A172 (cell line): ENCODE data around the gene TMEM108. TPM values are rescaled to one million over a fixed set of nuclear protein-coding genes. Genes with fewer than 3 reads are reported as not detected.

Experiments used
- DNase-seq: peaks from one replicate; pipeline ENCODE4 v3.0.0-alpha.2; 2015; ENCODE audit warnings: low spot score
- total RNA-seq: library from RNA; depleted of rRNA; stranded (reverse); fragments of >200 nt; shearing (Covaris generic); gene quantifications from 2 replicates; pipeline ENCODE4 v1.2.3, GENCODE V29; 2014

TMEM108 gene
- total RNA-seq, 1 experiment from 2014 or later, result not detected

DNA sequence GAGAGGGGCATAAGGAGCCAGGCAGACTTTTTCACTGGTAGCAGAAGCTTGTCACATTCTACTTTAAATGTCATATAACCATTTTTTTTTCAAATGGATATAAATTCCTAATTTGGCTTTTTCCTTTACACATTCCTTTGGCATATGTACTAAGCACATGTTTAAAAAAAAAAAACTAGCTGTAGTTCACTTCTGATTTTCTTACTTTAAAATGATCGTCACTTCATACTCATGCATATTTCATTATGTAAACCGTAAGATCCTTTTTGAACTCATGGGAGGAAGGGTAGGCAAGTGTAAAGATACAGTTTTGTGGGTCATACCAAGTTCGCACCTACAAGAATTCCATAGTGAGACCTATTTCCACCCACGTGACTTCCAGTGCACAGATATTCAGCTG is 316.5 kb downstream of the TMEM108 start:
- DNase-seq, result no peak

DNA sequence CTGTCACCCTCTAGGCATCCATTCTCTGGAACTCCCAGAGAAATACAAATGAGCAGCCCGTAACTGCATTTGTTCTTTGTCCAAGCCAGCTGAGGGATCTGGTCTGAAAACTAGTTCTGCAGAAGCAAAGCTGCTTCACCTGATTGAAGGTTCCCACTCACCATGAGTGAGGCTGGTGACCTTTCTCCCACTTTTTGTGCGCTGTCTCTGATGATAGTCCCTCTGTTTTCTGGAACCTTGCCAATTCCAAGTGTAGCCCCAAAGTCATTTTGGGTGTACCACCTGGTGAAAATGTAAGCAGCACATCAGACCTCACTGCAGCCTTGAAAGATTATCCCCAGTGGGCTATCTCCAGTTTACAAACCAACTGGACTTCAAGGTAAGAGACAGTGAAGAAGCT is 322.3 kb downstream of the TMEM108 start:
- DNase-seq, result no peak

DNA sequence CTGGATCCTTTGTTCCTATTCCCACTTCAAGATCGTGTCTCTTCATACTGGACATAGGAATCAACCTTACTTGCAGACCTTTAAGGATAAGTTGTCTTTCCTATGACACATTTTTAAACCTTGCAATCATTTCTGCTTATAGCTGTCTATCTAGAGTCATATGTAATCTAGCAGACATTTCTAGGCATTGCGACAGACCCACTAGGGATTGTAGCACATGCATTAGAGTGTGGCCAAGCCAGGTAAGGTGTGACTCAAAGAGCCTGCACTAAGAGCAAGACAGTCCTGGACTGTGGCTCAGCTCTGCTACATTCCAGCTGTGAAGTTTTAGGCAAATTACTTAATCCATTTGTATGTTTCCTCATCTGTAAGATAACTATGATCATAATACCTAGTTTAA is 322.8 kb downstream of the TMEM108 start:
- DNase-seq, result no peak

DNA sequence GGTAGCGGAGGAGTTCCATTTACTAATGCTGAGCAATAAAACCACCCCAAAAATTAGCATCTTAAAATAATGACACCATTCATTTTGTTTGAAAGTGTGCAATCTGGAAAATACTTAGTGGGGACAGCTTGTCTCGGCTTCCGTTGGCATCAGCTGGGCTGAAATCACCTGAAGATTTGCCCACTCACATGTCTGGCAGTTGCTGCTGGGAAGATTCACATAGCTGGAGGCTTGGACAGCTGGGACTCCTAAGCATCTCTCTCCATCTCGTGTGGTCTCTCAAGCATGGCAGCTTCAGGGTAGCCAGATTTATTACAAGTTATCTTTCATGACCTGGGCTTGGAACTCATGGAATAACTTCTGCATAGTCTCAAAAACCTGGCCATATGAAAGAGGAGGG is 323.2 kb downstream of the TMEM108 start:
- no peak for DNase-seq

DNA sequence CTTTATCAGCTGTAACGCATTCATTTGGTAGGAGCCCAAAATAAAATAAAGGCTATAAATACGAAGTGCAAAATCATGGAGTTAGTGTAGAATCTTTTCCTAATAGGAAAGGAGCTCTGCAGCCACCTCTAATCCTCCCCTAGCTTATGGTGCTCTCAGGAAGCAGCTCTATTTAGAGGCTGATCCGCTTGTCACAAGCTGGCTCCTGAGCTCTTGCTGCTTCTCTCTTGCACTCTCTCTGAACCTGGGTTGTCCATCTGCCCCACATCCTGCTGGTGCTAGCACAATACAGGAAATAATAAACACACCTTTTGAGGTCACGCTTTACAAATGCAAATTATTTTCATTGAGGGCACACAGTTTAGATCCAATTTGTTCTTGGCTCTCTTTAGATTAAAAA is 324.3 kb downstream of the TMEM108 start:
- no peak for DNase-seq

DNA sequence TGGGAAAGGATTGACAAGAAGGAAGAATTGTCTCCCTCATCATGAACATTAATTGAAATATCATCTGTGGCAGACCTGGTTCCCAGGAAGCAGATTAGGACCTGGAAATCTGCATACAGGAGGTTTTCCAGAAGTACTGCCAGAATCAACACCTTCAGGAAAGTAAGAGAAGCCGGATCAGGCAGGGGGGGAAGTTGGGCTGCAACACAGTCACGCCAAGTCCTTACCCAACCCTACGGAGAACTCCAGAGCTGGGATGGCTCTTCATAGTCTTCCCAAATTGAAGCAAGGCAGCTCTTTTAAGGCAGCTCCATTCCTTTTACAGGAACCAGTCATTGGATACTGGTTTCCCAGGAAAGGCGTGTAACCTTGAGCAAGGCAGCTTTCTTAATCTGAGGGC is 326.5 kb downstream of the TMEM108 start:
- no peak for DNase-seq

DNA sequence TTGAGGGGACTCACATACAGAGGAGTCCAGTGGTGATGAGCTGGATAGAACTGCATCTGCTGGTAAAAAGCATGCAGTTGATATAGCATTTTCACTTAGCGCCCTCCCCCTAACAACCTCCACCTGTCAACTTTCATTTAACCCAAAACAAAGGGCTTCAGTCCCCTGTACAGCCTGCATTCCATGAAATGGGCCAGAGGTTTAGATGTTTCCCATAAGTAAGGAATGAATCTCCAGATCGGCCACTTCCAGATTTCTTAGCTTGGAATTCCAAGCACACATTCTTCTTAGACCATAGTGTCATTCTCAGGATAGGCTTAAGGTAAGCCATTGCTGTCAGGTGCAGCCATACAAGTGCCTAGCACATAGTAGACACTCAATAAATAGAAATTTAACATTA is 328.7 kb downstream of the TMEM108 start:
- DNase-seq, result no peak

DNA sequence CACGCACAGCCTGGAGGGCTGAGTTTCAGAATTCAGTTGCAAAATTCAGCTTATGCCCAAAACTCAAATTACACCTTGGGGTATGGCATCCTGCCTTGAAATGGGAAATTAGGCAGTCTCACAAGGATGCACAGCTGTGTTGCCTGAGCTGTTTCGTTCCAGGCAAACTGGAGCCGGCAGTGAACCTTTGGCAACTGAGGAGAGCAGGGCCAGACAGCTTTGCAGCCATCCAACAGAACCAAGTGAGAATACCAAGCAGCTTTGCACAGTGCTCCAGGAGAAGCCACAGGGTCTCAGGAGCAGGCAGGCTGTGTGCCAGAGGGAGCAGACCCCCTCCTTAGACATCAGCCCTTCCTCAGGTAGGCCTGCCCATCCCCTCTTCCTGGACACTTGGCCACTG is 329.2 kb downstream of the TMEM108 start:
- DNase-seq, result no peak

DNA sequence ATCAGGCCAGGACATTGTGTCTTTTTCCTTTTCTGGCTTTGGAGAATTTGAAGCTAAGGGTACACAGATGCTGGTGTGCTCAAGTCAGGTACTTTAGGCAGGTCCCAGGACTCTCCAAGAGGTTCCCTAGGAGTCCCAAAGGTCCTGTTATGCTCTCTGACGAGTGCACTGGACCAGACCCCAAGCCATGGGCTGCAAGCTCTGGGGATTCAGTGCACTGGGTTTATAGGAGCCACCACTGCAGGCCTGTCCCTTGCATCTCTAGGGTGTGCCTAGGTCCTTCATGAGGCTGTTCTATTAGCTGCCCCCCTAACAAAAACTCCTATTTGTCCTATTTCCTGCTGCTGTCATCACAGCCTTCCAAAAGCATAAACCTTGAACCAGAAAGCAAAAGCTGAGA is 329.8 kb downstream of the TMEM108 start:
- DNase-seq, result no peak

DNA sequence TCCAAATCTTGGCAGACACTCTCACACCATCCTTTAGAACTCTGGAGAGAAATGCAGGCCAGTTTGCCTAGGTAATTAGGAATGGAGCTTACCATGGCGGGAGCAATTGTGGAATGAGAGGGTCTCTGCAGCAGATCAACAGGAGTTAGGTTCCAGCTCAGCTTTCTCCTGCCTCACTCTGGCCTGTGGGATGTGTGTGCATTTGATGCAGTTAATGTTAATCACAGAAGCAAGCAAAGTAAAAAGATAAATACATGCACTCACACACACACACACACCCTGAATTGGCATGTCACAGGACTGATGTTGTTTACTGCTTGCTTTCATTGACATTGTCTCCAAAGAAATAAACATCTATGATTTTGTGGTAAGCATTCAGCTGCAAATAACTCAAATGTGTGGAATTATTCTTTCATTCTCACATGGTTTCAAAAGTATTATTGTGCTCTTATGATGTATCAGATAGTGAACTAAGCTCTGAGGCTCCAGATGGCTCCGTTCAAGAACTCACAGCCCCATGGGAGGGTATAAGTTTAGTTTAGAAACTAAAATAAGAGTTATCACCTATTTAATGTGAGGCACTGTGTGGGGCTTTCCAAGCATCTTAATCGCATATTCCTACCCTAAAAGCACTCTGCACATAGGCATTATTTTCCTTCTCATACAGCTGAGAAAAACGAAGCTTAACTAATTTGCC is 330.3 kb downstream of the TMEM108 start:
- no peak for DNase-seq

DNA sequence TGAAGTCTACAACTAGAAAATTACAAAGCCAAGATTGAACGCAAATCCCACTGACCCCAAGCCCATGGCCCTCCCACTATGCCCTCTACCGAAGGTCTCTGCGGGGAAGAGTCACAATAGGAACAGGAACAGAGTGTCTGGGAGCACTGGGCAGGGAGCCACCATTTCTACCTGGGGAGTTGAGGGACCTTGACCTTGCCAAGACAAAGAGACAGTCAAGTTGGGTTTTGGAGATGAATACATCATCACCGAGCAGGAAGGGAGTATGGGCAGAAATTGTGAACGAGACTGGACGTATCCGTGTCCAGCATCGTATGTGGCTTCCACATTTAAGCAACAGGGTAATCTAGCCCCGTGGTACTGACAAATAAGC is 330.9 kb downstream of the TMEM108 start:
- no peak for DNase-seq

DNA sequence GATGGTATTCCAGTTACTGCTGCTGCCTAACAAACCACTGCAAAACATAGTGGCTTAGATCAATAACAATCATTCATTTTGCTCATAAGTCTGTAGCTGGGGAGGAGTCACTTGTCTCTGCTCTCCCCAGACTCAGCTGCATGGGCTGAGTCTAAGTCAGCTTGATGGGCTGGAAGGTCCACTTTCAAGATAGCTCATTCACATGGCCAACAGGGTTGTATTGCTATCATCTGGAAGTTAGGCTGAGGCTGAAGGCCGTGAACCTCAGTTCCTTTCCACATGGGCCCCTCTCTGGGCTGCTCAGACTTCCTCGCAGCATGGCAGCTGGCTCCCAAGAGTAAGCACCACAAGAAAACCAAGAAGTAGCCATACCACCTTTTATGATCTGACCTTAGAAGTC is 333.0 kb downstream of the TMEM108 start:
- no peak for DNase-seq

DNA sequence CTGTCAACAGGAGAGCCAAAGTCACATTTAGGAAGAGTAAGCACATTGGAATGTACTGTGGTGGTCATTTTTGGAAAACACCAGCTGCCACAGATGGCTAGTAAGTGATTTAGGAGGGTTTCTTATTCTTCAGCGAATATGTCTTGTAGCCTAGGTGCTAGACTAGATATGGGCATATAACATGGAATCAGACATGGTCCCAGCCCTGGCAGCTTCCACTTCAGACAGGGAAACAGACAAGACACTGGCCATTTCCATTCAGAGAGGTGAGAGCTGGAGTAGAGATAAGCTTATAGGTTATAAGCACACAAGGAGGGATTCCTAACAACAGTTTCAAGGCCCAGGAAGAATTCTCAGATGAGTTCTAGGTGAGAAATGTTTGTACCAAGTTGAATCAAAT is 333.5 kb downstream of the TMEM108 start:
- DNase-seq, result no peak

DNA sequence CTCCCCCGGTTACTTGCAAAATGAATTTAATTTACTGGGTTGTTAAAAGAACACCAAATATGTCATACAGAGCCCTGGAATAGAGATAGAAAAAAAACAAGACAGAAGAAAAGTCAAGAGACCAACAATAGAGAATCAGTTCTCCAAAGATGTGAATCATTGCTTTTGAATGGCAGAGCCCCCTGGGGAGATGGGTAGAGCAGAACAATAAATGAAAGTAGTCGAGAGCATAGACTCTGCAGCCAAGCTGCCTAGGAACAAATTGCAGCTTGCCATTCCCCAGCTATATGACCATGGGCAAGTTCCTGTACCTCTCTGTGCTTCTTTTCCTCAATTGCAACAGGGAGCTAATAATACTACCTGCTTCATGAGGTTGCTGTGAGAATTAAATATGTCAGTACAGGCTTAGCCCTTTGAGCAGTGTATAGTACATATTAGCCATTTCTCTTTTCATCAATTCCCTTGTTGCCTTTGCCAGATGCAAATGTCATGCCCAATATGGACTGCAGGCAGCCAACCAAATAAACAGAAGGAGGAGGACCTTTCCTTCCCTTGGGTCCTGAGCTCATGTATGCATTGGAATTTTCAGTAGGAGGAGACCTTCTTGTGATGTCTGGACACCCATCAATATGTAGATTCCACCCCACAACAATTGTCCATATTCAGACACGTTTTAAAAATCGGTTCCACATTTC is 336.7 kb downstream of the TMEM108 start:
- DNase-seq, result no peak

DNA sequence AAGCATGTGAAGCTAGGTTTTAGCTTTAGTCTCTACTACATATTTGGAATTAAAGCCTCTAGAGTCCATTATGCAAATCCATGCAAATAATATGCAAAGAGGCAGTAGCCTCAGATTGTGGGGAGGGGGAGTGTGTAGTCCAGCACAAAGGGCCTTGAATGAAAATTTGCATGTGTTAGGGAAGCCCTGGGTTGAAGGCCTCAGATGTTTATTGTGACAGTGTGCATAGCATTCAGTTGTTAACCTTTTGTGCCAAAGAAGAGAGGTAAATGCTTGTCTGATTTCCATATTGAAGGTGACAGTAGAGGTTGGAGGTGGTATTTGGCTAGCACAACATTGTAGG is 337.2 kb downstream of the TMEM108 start:
- DNase-seq, result no peak

DNA sequence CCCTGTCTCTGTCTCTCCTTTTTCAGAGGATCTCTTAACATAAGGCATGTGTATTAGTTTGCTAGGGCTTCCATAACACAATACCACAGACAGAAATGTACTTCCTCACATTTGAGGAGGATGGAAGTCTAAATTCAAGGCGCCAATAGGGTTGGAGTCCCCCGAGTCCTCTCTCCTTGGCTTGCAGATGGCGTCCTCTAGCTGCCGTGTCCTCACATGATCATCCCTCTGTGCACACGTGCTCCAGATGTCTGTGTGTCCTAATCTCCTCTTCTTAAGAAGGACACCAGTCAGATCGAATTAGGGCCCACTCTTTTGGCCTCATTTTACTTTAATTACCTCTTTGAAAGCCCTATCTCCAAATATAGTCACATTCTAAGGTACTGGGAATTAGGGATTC is 338.6 kb downstream of the TMEM108 start:
- DNase-seq, result no peak

DNA sequence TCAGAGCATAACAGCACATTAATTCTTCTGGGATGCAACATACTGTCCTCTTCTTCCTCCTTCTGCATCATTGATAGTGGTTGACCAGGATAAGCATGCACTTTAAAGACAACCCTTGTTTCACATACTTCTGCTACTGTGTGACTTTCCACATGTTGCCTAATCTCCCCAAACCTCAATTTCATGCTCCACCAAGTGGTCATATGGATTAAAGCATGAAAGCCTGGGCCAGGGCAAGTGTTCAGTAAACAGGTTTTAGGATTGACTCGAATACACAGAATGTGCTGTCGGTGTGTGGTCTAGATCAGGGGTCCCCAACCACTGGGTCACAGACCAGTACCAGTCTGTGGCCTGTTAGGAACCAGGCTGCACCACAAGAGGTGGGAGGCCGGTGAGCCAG is 339.2 kb downstream of the TMEM108 start:
- DNase-seq, result peak; percentile 17

DNA sequence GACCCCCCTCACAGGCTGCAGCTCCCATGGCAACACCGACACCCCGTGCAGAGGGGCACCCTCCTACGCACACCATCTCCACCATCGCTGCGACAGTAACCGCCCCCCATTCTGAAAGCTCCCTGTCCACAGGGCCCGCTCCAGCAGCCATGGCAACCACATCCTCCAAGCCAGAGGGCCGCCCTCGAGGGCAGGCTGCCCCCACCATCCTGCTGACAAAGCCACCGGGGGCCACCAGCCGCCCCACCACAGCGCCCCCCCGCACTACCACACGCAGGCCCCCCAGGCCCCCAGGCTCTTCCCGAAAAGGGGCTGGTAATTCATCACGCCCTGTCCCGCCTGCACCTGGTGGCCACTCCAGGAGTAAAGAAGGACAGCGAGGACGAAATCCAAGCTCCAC is 341.7 kb downstream of the TMEM108 start:
- no peak for DNase-seq

DNA sequence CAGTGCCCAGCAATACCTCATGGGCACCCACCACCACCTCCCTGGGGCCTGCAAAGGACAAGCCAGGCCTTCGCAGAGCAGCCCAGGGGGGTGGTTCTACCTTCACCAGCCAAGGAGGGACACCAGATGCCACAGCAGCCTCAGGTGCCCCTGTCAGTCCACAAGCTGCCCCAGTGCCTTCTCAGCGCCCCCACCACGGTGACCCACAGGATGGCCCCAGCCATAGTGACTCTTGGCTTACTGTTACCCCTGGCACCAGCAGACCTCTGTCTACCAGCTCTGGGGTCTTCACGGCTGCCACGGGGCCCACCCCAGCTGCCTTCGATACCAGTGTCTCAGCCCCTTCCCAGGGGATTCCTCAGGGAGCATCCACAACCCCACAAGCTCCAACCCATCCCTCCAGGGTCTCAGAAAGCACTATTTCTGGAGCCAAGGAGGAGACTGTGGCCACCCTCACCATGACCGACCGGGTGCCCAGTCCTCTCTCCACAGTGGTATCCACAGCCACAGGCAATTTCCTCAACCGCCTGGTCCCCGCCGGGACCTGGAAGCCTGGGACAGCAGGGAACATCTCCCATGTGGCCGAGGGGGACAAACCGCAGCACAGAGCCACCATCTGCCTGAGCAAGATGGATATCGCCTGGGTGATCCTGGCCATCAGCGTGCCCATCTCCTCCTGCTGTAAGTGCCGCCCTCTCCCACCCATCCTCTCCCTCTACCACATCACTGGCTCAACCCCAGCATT is 342.5 kb downstream of the TMEM108 start:
- no peak for DNase-seq

DNA sequence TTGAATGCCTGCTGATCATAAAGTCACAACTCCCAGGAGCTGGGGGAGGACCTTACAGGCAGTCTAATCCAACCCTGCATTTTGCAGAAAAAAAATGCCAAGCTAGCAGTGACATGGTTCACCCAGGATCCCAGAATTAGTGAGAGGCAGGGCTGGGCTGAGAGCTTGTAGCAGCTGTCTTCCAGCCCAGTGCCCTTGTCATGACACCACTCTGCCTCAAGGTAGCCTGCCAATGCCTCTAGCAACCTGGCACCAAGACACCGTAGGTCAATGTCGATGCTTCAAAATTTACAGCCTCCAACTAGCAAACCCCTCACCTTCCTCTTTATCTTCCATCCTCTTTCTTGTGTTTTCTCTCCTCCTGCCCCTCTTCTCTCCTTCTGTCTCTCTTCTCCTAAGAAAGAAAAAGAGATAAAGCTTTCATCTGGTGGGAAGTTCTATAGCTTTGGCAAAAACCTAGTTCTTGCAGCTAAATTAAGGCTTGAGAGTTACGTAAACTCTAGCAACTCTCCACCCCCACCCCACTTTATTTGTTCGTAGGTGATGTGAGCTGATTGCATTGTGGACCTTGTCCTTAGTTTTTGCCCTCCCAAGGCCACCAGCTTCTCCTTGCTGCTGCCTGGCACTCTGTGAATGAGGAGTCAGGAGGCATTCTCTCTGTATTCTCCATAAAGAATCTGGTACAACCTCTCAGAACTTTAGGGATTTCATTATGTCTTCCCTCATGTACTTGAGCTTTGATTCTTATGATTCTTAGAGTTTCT is 343.3 kb downstream of the TMEM108 start:
- no peak for DNase-seq

DNA sequence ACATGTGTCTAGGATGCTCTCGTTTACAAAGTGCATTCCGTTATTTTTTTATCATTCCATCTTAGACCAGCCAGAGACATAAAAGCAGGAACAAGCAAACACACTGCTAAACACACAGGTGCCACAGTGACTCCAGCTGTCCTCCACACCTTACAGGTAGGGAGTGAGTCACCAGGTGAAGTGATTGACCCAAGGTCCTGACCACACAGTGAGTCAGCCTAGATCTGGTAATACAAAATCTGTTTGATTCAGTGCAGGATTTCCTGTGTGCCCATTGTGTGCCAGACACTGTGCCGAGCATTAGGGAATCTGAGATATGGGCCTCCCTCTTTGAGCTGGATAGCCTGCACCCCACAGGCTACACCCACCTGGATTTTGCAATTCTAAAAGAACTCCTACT is 345.0 kb downstream of the TMEM108 start:
- no peak for DNase-seq

DNA sequence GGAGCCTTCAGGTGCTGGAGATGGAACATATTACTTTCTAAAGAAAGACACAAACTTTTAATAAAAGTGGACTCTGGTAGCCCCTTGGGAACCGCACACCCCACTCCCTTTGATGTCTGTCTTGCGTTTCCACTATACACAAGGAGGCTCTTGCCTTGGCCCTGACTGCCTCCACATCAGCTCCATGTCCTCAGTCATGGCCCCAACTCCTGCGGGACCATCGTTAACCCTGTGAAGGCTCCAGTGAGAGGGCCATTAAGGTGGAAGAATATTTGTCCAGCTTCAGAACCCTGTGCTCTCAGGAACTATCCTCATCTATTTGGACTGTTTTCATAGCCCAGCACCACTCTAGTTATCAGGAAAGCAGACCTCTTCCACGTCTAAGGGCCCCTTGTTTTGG is 345.6 kb downstream of the TMEM108 start:
- DNase-seq, result no peak
